HG03025 (cell line): ENCODE measurements around the gene HDAC11.

Experiments
- ATAC-seq: cut with Tn5 transposase; IDR thresholded peaks from one replicate; pipeline ENCODE4 v1.9.1; 2021; ENCODE audit warnings: mild to moderate bottlenecking, moderate library complexity; ENCODE audit not compliant: unreplicated experiment, low FRiP score

Gene HDAC11

GRCh38 chr3:13537244-13537908 lies 57.3 kb downstream of the HDAC11 start:
- ATAC-seq, result no peak

- no peak for ATAC-seq
Measured at GRCh38 chr3:13537909-13538296, 57.8 kb downstream of the HDAC11 start.

- ATAC-seq, result no peak
Measured at GRCh38 chr3:13538520-13539291, 58.6 kb downstream of the HDAC11 start.

GRCh38 chr3:13539292-13539638 lies 59.2 kb downstream of the HDAC11 start:
- no peak for ATAC-seq

- ATAC-seq, result no peak
Measured at GRCh38 chr3:13539671-13540070, 59.6 kb downstream of the HDAC11 start.

- no peak for ATAC-seq
Measured at GRCh38 chr3:13540297-13540995, 60.3 kb downstream of the HDAC11 start.

- no peak for ATAC-seq
Measured at GRCh38 chr3:13541691-13542090, 61.6 kb downstream of the HDAC11 start.

- no peak for ATAC-seq
Measured at GRCh38 chr3:13542142-13542541, 62.0 kb downstream of the HDAC11 start.

GRCh38 chr3:13543253-13543652 lies 63.1 kb downstream of the HDAC11 start:
- no peak for ATAC-seq

- no peak for ATAC-seq
Measured at GRCh38 chr3:13544293-13544831, 64.3 kb downstream of the HDAC11 start.

- ATAC-seq, result no peak
Measured at GRCh38 chr3:13544951-13545651, 65.0 kb downstream of the HDAC11 start.

- no peak for ATAC-seq
Measured at GRCh38 chr3:13545952-13546454, 65.9 kb downstream of the HDAC11 start.

GRCh38 chr3:13546667-13547171 lies 66.6 kb downstream of the HDAC11 start:
- ATAC-seq, result no peak

- no peak for ATAC-seq
Measured at GRCh38 chr3:13547591-13548371, 67.7 kb downstream of the HDAC11 start.

GRCh38 chr3:13548696-13549622 lies 68.9 kb downstream of the HDAC11 start, which contains the start of gene FBLN2:
FBLN2 (plus strand) TSS chr3:13549125; CDS start chr3:13570356, 21,231 bp downstream.
- ATAC-seq, result no peak

- ATAC-seq, result no peak
Measured at GRCh38 chr3:13549623-13550422, 69.7 kb downstream of the HDAC11 start.

- ATAC-seq, result no peak
Measured at GRCh38 chr3:13550423-13550690, 70.3 kb downstream of the HDAC11 start.
